WERI-Rb-1 (cell line): ENCODE results near the gene MLYCD.

Experiments used
- DNase-seq: peaks from one replicate; pipeline ENCODE4 v3.0.0-alpha.2; 2020
- H3K27ac ChIP-seq: fragments of 250-450 bp; sonication (Bioruptor Pico); 2 replicates; pipeline ENCODE4 v1.5.1; 2020; ENCODE audit warnings: mild to moderate bottlenecking, moderate library complexity
- H3K27me3 ChIP-seq: fragments of 250-450 bp; sonication (Bioruptor Pico); 2 replicates; pipeline ENCODE4 v1.5.1; 2021; ENCODE audit warnings: mild to moderate bottlenecking, low read depth, moderate library complexity; ENCODE audit not compliant: insufficient read depth, severe bottlenecking
- H3K36me3 ChIP-seq: fragments of 250-450 bp; sonication (Bioruptor Pico); 2 replicates; pipeline ENCODE4 v1.5.1; 2020; ENCODE audit warnings: mild to moderate bottlenecking, moderate library complexity
- H3K4me3 ChIP-seq: 2 replicates; pipeline ENCODE4 v1.5.1; 2011; ENCODE audit warnings: low read depth, mild to moderate bottlenecking, control low read depth, low read length
- H3K9me3 ChIP-seq: fragments of 250-450 bp; sonication (Bioruptor Pico); 2 replicates; pipeline ENCODE4 v1.5.1; 2021; ENCODE audit warnings: mild to moderate bottlenecking, moderate library complexity; ENCODE audit not compliant: severe bottlenecking
- TF ChIP-seq, protein P1 (sequence below): IDR thresholded peaks from 2 replicates; pipeline ENCODE4 v1.5.1; 2011; ENCODE audit warnings: low read depth, mild to moderate bottlenecking, control low read depth, inconsistent platforms, low read length

The MLYCD gene

DNA sequence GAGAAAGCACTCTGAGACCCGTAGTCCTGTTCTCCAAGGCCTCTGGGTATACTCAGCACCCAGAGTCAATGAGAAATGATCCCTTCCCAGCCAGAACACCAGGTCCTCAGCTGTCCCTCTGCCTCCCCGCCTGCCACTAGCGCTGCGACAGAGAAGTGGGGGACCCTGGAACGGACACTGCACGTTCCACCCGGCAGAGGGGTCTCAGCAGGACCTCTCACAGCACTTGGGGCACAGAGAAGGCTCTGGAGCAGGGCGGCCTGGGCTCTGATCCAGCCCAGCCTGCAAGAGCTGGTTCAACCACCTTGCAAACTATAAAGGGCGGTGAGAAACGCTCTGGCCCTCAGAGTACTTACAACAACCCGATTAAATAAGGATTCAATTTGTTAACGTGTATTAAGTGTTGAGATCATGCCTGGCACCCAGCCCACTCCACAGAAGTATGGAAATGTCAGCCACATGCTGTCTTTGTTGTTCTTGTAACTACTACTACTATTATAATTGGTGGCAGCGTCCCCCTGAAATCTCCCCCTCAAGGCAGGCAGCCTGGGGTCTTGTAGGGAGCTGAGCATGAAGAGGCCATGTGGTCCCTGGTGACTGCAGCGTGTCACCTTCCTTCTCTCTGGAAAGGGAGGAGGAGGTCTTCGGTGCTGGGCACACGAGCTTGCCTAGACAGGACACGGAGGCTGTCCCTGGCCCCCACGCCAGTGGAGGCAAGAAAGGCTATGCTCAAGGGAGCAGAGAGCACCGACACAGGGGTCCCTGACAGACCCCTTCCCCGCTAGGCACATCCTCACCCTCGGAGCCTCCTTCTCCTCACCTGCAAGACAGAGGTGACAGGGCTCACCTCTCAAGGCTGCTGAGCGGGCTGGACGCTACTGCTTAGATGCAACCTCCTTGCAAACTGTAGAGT lies 56.6 kb downstream of the MLYCD start:
- H3K27me3 ChIP-seq: no peaks in the 10 kb centered on the region
- H3K36me3 ChIP-seq: no peaks in the 10 kb centered on the region
- no peak overlapping the region for H3K27ac ChIP-seq
- TF ChIP-seq, protein P1, sequence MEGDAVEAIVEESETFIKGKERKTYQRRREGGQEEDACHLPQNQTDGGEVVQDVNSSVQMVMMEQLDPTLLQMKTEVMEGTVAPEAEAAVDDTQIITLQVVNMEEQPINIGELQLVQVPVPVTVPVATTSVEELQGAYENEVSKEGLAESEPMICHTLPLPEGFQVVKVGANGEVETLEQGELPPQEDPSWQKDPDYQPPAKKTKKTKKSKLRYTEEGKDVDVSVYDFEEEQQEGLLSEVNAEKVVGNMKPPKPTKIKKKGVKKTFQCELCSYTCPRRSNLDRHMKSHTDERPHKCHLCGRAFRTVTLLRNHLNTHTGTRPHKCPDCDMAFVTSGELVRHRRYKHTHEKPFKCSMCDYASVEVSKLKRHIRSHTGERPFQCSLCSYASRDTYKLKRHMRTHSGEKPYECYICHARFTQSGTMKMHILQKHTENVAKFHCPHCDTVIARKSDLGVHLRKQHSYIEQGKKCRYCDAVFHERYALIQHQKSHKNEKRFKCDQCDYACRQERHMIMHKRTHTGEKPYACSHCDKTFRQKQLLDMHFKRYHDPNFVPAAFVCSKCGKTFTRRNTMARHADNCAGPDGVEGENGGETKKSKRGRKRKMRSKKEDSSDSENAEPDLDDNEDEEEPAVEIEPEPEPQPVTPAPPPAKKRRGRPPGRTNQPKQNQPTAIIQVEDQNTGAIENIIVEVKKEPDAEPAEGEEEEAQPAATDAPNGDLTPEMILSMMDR: no peak
- H3K4me3 ChIP-seq: no peak overlapping the region
- no peak for DNase-seq
- no peaks in the 10 kb centered on the region for H3K9me3 ChIP-seq

GRCh38 chr16:83956336-83957289 lies 57.7 kb downstream of the MLYCD start:
- no peaks in the 10 kb centered on the region for H3K9me3 ChIP-seq
- H3K36me3 ChIP-seq: no peaks in the 10 kb centered on the region
- TF ChIP-seq, protein P1: peak; percentile 87
- H3K27me3 ChIP-seq: no peaks in the 10 kb centered on the region
- no peak overlapping the region for H3K27ac ChIP-seq
- H3K4me3 ChIP-seq: no peak overlapping the region
- DNase-seq: peak; percentile 67

DNA sequence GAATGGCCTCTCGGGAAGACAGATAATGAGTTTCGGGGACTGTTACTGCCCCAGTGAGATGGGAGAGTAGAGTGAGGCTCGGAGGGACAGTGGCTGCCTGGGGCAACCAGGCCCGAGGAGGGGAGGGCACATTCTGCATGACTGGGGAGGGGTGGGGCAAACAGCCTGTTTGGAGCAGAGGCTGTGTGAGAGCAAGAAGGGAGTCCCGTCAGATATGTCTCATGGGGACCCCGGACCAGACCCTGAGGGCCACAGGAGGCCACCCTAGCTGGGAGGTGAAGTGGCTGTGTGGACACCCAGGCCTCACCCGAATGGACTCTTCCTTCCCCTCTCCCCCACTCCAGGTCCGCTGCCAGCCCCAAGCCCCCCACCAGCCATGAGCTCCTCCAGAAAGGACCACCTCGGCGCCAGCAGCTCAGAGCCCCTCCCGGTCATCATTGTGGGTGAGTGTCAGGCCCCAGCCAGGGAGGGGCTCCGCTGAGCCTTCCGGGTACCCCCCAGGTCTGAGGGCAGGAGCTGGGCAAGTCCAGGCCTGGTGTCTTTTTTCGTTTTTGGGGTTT lies 58.5 kb downstream of the MLYCD start:
- Histone ChIP-seq H3K27ac (no peak overlapping the region), H3K4me3 (no peak overlapping the region), H3K9me3 (no peaks in the 10 kb centered on the region), H3K36me3 (no peaks in the 10 kb centered on the region), H3K27me3 (no peaks in the 10 kb centered on the region)
- TF ChIP-seq, protein P1: no peak
- DNase-seq: no peak

GRCh38 chr16:83958137-83958845 lies 59.4 kb downstream of the MLYCD start:
- TF ChIP-seq, protein P1: no peak

DNA sequence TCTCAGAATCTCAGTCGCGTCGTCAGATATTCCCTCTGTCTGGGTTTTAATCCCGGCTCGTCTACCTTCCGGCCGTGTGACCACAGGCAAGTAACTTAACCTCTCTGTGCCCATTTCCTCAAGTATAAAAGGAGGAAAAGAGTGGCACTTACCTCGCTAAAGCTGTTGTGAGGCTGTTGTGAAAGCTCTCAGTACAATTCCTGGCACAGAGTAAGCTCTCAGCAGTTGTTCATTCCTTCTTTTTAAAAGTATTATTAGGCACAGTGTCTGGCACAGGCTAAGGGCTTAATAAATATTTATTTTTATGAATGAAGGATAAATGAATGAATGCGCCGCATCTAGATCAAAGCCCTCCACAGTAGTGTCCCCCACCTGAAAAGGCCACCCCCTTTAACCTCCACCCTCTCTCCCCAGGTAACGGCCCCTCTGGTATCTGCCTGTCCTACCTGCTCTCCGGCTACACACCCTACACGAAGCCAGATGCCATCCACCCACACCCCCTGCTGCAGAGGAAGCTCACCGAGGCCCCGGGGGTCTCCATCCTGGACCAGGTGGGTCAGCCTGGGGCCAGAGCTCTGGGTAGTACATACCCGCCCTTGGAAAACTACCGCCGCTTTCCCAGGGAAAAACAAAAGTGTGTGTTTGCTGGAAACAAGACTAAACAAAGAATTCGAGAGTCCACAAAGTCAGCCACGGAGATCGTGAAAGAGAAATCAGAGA lies 60.1 kb downstream of the MLYCD start:
- Histone ChIP-seq H3K36me3 (no peaks in the 10 kb centered on the region), H3K27me3 (no peaks in the 10 kb centered on the region), H3K9me3 (no peaks in the 10 kb centered on the region), H3K4me3 (no peak overlapping the region), H3K27ac (no peak overlapping the region)
- TF ChIP-seq, protein P1: no peak
- DNase-seq: no peak

More at GRCh38 chr16:83958137-83958845, 59.4 kb downstream of the MLYCD start:
- no peak overlapping the region for H3K27ac ChIP-seq
- no peak overlapping the region for H3K4me3 ChIP-seq
- no peaks in the 10 kb centered on the region for H3K27me3 ChIP-seq
- no peaks in the 10 kb centered on the region for H3K36me3 ChIP-seq
- peak; percentile 23 for DNase-seq
- H3K9me3 ChIP-seq: no peaks in the 10 kb centered on the region
